Embryonic facial prominence (tissue), 1 donor: Measurements from ENCODE around the gene DLGAP4.

Experiments used
- DNase-seq: peaks from one replicate; pipeline ENCODE4 v3.0.0-alpha.2; 2016; ENCODE audit errors: extremely low spot score

DLGAP4 gene

DNA sequence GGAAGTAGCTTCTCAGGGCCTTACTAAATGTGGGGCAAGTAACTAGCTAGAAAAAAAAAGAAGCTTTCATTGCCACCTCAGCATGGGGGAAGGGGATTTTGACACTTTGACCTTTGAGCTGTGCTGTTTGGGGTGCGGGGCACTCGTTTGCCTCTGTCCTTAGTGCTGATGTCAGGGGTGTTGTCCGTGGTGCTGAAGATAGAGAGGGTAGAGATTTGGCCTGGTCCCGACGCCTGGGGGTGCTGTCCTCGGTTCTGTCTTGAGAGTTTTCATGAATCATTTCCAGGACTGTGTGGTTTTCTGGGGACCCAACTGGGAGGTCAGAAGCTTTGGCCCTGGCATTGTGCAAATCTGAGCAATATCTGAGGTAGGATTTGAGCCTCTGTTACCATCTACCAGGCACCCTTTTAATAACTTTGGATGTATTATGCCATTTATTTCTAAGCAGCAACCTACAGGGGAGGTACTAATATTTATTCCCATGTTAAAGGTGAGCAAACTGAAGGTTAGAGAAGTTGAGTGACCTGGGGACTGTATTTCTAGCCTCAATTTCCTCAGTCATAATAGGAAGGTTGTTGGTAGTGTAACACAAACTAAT lies 78.0 kb downstream of the DLGAP4 start:
- peak; percentile 16 for DNase-seq

DNA sequence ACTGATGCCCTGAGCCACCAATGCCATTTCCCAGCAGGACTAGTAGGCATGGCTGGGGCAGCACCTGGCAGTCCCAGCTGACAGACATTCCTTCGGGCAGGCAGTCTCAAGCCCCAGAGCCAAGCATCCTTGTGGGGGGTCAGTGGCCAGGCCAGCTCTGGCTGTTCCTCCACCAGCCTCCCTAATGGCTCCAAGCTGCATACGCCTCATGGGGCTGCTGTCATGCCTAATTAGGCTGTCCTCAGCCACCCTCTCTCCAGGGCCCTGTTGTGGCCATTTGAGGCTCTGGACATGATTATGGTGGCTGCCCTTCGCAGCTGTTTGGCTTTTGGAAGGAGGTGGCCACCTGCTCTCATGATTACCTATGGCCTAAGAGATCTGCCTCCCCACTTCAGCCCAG lies 79.4 kb downstream of the DLGAP4 start:
- DNase-seq: no peak

DNA sequence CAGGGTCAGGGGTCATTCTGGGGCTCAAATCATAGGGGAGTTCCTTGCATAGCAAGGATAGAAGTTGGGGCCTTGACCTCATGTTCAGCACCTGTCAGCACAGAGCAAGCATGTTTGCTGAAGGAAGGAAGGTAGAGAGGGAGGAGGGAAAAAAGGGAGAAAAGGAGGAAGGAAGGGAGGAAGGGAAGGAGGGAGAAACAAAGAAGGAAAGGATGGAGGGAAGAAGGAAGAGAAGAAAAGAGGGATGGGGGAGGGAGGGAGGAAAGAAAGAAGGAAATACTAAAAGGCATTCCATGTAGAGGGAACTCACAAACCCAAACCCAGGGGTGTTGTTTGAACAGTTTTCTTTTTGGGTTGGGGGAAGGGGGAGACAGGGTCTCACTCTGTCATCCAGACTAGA lies 80.1 kb downstream of the DLGAP4 start:
- no peak for DNase-seq

DNA sequence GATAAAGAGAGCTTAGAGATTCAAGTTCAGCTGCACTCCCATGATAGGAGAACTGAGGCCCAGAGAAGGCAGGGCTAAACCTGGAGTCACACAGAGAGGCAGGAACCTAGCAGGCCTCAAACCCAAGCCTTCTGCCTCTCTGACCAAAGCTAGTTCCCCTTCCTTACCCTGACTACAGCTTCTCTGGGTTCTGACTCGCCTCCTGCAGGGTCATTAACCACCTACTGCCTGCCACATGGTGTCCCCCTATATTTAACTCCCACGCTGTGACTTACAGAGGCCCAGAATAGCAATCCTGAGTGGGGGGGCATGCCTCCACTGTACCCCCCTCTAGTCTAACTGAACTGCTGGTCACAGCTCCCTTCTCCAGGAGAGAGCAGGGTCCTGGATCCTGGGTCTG lies 84.1 kb downstream of the DLGAP4 start:
- DNase-seq: no peak

DNA sequence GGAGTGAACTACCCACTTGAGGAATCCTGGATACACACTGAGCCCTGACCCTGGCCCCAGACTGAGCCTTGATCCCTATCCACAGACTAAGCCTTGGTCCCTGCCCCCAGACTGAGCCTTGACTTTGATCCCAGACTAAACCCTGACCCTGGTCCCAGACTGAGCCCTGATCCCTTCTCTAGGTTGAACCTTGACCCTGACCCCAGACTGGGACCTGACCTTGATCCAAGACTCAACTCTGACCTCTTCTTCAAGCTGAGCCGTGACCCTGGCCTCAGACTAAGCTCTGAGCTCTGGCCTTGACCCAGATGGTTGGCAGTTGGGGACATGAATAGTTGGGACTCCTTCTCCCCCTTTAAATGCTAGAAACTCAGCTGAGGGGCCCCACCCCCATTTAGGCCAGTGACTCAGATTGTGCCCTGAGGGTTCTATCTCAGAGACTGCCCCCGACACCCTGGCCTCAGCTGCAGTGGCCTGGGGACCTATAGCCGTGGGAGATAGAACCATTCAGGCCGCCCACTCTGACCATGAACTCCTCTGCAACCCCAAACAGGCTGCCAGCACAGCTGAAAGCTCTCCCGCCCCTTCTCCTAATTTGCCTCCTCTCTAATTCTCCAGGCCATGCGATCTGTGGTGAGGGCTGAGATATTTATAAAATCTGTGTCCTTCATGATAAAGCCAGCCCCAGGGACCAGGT lies 84.7 kb downstream of the DLGAP4 start:
- no peak for DNase-seq

DNA sequence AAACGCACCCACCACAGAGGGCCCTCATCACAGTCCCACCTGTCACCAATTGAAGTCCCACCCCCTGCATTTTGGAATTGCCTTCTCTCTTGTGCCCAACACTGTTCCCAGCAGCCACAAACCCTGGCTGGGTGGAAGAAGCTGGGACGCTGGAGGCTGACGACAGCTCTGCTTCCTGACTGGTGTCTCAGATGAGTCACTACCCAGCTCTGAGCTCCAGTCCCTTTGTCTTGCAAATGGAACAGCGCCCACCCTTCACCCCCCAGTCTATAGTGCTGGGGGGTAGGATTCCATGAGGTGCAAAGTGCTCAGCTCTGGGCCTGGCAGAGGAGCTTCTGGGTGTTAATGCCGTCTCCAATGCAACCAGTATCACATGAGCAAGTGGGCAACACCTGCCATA lies 85.3 kb downstream of the DLGAP4 start:
- DNase-seq: no peak

DNA sequence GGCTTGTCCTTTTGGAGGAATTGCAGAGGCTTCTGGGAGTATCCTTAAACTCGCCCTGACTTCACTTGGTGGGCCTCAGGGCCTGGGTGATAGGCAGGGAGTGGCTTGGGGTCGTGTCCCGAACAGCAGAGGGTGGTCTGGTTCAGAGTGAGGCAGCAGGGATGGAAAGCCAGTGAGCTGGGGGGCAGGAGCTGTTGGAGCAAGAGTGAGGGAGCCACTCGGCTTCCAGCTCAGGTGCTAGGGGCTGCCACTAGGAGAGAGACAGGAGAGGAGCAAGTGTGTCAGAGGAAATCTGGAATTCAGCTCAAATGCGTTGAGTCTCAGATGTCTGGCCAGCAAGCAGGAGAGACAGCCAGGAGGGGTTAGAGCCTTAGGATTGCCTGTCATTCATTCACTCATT lies 85.8 kb downstream of the DLGAP4 start:
- no peak for DNase-seq

DNA sequence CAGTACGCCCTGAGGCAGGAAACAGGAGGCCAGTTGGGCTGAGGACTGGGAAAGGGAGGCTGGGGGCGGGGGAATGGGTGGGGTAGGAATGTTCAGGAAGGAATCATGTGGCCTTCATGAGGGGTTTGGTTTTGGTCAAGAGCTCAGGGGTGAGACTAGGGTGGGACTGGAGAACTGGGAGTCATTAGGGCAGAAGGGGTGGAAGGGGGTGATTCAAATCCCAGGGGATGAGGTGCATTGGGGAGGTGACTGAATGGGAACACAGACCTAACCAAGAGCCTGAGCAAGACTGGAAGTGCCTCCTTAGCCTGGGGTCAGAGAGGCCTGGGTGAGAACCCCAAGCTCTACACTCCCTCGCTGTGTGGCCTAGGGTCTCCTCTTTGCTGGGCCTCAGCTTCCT lies 86.8 kb downstream of the DLGAP4 start:
- no peak for DNase-seq

DNA sequence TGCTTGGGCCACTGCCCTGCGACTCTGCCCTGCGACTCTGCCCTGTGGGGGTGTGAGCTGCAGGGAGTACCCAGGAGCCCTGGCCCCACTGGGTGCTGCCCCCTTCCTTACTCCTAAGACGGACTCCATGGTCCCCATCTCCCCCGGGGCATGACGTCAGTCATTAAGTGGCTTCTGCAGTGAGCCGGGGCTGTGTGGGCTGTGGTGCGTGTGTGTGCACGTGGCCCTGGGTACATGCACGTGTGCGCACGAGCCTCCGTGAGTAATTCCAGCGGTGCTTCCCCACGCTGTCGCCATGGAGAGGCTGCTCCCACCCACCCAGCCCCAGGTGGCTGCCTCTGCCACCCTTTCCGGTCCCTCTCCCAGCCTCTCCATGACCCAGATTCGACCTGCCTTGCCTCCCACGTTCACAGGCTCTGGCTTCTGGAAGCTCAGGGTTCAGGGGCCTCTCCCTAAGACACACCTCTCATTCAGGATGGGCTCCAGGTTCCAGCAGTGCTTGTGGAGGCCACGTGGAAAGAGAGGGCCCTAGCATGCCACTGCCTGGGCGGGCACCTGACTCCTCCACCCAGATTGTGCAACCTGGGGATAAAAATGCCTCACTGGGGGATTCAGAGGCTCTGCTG lies 88.3 kb downstream of the DLGAP4 start:
- DNase-seq: no peak

DNA sequence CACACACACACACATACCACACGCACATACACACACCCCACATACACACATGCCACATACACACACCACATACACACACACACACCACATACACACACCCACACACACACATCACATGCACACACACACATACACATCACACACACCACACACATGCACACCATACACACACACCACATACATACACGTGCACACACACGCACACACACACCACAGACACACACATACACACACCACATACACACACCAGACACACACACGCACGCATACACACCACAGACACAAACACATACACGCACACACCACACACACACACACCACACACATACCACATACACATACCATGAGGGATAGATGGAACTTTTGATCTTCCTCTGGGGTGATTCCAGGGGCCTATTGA lies 90.2 kb downstream of the DLGAP4 start:
- no peak for DNase-seq

DNA sequence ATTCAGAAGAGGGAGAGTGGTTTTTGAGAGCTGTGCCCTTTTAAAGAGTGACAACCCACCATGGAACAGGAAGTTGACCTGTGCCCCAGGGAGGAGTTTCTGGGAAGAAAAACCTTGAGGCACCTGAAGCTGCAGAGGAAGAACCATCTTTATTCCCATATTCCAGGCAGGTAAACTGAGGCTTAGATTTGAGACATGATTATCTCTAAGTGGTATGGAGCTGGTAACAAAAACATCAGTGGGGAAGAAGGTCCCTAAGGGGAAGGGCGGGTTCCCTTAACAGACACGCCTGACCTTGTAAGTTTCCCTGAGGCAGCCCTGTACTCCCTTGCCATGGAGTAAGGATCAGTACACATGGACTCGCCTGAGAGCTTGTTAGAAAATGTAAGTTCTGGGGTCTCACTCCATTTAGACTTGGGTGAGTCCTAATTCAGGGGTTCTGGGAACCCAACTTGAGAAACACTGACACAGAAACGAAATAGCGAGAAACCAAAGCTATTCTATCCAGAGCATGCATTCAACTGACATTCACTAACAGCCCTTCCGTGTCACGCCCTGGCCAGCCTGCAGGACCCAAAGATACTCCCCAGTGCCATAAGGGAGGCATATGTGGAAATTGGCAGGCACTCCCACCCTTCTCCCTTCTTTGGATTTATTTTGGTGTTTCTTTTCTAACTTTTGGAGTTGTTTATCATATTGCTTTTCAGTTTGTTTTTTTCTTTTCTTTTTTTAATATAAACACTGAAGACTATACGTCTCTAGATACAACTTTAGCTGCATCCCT lies 90.9 kb downstream of the DLGAP4 start:
- DNase-seq: no peak

DNA sequence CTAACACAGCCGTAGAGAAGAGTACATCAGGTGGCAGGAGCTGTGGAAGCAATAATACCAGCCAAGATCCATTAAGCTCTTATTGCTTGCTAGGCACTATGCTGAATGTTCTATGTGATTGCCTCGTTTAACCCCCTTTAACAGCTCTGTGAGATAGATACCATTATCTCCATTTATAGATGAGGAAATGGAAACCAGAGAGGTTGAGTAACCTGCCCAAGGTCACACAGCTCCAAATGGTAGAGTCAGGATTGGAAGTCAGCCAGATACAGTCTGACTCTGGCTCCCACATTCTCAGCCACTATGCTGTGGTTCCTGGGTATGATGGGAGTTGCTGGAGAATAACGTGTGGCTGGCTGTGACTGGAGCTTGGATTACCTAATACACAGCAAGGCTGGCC lies 92.4 kb downstream of the DLGAP4 start:
- DNase-seq: no peak

DNA sequence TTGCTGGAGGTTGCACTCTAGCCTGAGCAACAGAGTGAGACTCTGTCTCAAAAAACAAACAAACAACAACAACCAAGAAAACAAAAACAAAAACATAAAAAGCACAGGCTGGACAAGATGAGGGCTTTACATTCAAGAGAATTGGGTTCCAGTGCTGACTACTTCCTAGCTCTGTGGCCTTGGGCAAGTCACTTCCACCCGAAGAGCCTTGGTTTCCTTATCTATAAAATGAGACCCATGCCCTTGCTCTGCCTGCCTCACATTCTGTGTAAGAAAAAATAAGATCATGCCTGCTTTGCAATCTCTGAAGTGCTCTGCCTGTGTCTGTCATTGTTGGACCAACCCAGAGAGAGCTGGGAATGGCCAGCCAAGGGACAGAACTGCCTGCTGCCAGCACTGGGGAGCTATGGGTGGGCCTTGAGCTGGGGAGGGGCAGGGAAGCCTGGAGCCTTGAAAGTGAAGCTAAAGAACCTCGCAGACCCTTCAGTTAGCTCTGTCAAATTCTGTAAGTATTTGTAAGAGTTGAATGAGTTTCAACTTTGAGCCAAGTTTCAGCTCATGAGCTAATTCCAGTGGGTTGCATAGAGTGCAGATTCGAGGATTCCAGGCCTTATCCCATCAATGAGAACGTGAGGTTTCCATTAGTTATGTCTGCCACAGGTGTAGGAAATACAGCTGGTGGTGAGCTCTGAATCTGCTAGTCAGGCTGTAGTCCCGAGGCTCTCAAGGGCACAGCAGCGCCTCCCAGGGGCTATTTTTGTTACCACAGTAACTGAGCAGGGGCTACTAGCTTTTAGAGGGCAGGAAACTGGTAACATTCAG lies 93.2 kb downstream of the DLGAP4 start:
- no peak for DNase-seq

DNA sequence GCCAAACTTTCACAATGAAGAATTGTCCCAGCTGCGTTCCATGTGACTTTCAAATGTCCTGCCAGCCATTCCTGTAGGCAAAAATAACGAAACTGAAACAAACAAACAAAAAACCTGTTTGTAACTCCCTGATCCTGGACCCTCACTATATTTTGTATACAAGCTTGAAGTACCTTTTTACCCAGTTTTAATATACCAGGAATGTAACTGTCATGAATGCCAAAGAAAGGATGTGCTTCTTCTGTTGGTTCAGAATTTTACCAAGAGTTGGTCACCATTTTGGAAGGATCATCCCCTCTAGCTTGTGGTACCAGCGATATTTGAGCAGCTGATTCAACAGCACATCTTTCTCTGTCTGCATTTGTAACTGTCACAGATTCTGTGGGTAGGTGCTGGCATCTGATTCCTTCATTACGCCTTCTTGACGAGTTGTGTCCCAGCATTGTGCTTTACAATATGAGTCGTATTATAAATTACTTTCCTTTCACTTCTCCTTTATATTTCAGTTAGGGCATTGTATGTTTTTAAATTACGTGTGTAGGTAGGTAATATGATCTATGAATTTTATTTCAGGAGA lies 93.9 kb downstream of the DLGAP4 start:
- DNase-seq: no peak

DNA sequence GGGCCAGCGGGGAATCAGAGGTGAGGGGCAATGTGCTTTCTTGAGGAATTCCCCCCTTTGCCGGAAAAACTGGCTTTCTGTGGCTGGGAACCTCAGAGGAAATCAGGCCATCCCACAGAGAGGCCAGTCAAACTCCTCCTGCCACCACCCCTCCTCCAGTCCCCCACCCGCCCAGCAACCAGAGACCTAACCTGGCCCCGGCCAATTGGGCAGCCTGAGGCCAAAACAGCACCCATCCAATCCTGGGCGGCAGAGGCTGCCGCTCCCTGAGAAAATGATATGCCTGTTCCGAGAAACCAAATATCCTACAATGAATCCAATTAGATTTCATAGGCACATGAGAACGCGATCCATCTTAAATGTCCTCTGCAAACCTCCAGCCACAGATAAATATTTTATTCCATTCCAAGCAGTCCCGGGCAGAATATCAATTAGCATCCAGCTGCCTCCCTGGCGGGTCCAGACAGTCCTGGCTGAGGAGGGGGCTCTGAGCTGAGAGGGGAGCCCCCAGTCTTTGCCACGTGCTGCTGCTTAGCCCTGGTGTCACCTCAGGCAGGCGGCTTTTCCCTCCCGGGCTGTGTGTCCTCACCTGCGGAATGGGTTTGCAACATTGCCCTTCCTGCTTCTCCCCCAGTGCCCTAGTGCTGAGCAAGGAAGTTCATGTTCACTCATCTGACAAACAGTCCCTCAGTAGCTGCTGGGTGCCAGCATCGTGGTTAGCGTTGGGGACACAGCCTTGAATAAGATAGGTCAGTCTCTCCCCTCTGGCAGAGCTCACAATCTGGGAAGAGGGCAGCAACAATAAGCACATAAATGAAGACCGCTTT lies 95.0 kb downstream of the DLGAP4 start:
- no peak for DNase-seq

DNA sequence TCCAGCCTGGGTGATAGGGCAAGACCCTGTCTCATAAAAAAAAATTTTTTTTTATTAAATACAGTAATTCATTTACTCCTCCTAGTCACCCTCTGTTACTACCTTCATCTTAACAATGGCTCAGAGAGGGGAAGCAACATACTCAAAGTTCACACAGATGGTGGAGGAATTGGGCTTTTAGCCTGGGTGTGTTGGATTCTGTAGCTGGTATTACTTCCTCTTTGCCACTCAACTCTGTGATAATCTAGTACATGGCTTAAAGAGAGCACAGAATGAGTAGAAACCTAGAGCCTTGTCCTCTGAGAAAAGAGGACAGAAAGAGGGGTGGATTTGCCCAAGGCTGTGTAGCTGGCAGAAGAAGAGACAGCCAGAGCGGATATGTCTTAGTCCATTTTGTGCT lies 96.6 kb downstream of the DLGAP4 start:
- no peak for DNase-seq

DNA sequence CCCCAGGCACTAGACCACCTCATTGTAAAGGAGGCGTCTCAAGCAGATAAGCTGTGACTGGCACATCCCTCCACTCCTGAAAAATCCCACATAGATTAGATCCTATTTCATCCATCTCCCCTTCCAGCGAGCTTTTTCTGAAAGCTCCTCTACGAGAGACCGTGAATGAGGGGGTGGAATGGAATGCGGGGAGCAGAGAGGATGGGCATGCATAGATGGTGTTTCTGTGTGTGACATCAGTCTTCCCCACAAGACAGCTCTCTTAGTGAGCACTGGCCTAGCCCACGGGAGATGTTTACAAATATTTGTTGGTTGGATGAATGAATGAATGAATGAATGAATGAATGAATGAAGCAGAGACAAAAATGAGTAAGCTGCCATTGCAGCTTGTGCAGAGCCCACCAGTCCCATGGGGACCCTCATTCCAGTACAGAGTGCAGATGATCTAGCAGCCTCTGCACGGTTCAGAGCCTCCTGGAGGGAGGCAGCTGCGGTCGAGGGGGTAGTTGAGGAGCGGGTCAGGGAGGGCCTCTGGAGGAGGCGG lies 98.4 kb downstream of the DLGAP4 start:
- DNase-seq: no peak

DNA sequence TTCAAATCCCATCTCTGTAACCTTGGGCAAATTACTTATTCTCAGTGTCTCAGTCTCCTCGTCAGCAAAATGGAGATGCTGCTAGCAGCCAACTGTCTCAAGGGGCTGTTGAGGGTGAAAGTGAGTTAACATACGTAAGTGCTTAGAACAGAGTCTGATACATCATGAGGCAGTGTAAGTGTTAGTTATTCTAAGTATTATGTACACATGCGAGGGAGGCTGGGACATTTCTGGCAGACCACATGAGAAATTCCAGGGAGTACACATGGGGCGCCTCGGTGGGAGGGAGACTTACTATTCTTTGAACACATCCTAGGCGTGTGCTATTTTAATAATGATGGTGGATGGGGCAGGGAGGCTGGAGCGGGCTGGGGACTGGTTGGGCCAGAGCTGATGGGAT lies 99.1 kb downstream of the DLGAP4 start:
- DNase-seq: no peak

DNA sequence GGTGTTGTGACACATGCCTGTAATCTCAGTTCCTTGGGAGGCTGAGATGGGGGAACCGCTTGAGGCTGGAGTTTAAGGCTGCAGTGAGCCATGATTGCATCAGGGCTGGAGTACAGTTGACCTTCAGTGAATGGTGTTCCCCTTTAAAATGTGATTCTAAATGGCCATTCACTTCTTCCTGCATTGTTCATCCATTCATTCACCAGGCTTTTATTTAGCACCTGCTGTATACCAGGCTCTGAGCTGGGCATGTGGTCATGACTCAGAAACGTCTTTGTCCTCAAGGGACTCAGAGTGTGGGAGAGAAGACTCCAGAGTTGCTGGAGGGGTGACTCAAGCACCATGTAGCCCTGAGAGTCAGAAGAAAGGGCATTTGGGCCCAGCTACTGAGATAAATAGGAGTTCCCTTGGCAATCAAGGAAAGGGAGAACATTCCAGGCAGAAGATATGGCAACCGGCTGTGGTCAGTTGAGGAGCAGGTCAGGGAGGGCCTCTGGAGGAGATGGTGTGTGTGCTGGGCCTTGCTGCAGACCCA lies 101.1 kb downstream of the DLGAP4 start:
- DNase-seq: no peak

DNA sequence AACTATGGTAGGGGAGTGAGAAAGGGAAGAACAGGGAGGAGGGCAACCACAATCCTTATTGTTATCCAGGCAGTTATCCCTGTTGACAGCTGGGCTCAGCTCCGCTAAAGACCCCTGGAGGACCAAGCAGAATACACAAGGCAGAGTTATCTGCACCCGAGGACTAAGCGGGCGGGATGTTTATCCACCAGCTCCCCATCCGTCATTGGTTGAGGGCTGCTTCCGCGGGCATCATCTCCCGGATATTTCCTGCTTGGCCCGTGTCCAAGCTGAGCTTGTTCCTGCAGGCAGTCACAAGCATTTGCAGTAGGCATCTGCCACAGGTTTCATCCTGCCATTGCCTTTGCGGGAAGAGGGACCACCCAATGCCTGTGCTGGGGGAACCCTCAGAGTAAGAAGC lies 102.1 kb downstream of the DLGAP4 start:
- no peak for DNase-seq
